ENCODE data around the gene RIOK1.

DNA sequence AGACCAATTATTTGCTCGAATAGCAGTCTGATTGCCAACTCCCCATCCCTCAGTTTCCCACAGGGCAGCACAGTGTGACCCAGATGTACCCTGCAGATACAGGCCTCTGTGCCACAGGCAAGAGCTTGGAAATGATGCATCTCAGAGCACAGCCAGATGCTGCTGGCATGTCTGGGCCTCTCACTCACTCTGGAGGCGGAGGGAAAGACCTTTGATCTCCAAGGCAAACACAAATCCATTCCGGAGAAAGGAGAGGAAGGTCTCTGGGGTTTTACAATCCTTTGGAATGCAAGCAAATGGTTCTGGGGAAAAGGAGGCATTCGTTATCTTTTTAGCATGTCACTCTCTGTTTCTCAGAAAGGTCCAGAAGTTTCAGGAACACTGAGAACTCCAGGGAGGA lies 74.2 kb downstream of the RIOK1 start:
- TF ChIP-seq GATA2 (IDR thresholded peaks at IDR 0.05; ENCODE audit: low read depth, low read length) (no peak), GATA3 (IDR thresholded peaks at IDR 0.05; ENCODE audit: low read depth, low read length) (no peak)
